ENCODE data around the gene FGD2.

DNA sequence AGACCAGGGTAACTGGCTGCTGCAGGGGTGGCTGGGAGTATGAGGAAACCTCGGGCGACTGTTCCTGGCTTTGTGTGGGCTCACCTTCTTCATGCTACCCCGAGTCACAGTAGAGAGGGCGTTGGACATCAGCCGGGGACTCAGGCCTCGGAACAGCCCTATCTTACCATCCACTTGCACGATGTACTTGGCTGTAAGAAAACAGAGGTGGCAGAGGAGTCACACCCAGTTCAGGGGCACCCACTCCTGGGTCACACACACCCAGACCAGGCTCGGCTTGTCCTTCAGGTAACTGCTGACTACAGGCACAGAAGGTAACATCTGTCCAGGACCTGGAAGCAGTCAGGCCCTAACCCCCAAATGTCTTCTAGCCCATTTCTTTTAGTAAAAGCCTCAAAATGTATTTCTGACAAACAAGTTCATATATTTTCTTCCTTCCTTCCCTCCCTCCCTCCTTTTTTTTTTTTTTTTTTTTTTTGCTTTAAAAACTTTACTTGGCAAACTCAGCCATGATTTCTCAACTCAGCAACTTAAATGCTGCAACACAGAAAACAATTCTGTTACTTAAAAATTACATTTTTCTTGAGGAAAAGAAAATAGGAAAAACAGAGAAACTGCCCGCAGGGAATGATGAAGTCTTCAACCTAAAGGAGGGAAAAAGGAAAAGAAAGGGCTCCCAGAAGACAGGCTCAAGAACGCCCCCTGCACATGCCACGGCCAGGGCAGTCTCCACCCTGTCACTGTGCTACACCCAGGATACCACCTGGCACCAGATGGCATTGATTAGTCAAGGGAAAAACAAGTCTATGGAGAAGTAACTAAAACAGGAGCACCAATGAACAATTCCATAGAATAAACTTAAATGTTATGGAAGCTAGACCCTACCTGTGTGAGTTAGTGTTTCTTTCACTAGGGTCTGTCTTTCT, 26.8 kb upstream of the FGD2 start:
- TF ChIP-seq CTCF (IDR thresholded peaks at IDR 0.05) (no peak), EZH2 (IDR thresholded peaks at IDR 0.05; ENCODE audit: borderline replicate concordance, insufficient read depth, low read depth, low read length, poor library complexity, severe bottlenecking) (no peak)
